T-helper 2 cell (primary cell): ENCODE data around the gene KRT2.

Source experiments
- DNase-seq, 5 experiments: peaks; one replicate each; pipeline versions ENCODE4 v3.0.0 to v3.0.0-alpha.2; 2012 to 2022
- total RNA-seq, 2 donors: gene quantifications; one replicate each; lab custom pipeline; 2026; lab: John Stamatoyannopoulos, UW

The KRT2 gene
- 0.62 to 1.1 reads per million in 2 donors for total RNA-seq

DNA sequence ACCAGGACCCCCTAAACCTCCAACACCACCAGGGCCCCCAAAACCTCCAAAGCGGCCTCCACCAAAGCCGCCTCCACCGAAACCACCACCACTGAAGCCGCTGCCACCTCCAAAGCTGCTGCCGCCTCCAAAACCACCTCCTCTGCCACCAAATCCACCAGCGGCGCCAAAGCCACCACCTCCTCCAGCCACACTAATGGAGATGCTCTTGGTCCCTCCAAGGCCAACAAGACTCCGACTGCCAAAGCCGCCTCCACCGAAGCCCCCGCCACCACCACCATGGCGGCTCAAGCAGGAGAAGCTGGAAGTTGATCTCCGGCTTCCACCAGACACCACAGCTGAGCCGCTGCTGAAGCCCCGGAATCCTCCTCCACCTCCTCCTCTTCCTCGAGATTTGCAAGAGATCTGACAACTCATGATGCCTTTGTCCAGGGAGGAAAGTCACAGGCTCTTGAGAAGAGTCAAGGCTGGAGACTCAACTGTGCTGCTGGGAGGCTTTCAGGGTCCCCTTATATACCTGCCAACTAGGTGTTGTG, at the start of gene KRT2:
KRT2 (minus strand) TSS at position 486 of the 536 bp plus-strand sequence; CDS start at position 417, 69 bp downstream.
- DNase-seq: no peak

DNA sequence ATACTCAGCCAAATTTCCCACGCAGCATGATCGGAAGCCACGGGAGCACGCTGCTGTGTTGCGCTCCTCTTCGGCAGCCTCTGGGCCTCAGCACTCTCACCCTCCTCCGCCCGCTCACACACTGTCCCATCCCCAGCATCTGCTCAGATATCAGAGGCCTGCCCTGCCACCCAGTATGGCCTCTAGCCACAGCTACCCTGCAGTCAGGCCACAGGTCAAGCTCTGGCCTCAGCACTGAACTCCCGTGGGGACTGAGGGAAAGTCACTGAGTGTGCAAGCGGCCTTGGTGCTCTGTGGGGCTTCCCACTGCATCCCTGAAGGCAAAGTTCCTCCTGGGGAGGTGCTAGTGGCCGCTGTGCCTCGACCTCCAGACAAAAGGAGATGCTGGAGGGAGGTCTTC, 49.3 kb upstream of the KRT2 start:
- no peak for DNase-seq

DNA sequence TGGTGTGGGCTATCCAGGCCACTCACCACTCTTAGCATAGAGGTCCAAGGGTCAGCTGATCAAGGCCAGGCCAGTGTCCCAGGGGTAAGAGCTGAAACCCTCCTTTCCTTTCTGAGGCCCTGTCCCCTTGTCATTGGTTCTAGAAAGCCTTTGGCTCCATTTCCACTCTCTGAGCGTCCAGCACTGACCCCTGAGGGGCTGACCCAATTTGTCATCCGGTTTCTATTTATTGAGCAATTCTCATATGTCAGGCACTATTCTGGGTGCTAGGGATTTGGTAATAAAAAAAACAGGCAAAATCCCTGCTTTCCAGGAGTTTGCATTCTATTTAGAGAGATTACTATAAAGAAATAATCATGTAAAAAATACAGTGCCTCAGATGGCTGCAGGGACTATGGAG, 47.9 kb upstream of the KRT2 start:
- DNase-seq: no peak

DNA sequence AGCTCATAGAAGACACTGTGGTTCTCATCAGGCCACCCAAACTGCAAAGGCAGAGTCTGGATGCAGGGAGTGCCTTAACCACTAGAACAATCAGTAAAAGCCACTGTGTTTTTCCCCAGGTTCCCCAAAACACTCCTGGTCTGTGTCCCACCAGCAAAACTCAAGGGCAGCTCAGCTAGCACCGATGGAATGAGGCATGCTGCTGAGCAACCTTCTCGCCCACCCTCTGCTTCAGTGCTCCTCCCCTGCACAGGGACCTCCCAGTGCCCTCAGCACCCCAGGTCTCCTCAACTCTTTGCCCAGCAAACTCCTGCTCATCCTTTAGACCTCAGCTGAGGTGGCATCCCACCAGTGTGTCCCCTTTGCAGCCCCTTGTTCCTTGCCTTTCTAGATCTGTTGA, 47.4 kb upstream of the KRT2 start:
- DNase-seq: no peak

DNA sequence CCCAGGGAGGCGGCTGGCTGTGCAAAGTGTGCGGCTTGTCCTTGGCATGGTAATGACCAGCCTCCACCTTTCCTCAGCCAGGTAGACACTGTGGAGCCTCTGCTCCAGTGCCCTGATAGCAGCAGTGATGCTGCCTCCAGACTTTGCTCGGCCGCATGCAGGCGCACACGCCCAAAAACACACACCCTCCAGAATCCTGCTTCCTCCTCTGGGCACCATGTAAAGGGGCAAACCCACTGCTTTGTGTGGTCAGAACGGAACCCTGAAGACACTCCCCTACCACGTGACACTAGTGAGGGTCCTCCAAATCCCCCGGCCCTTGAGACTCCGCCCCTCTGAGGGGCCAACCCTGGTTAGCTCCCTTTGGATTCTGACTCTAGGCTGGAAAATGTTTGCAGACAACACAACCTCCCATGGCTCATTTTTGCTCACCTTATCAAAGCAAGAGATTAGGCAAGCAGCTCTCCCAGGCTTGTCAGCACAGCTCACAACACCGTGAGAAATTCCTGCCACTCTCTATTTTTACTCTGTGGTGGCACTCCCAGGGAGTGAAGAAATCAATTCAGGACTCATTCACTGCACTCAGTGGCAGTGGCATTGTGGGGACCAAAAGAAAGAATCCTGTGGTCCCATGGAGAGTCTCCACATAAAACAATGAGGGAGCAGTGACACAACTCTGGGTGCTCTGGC, 46.8 kb upstream of the KRT2 start:
- no peak for DNase-seq

DNA sequence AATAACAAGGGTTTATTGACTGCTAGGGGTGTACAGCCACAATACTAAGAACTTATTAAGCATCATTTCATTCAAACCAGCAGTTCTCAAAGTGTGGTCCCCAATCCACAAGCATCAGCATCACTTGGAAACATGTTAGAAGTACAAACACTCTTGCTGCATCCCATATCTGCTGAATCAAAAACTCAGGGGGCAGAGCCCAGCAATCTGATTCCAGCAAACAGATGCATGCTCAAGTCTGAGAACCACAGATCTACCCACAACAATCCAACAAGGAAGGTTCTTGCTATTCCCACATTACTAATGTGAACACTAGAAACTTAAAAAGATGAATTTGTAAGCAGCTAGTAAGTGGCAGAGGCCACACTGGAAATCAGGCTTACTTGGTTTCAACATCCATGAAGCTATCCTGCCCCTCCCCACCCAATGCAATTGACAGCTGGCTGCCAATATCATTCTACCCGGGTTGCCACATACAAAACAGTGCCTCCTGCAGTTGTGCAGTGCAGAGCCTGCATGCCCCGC, 45.1 kb upstream of the KRT2 start:
- no peak for DNase-seq

DNA sequence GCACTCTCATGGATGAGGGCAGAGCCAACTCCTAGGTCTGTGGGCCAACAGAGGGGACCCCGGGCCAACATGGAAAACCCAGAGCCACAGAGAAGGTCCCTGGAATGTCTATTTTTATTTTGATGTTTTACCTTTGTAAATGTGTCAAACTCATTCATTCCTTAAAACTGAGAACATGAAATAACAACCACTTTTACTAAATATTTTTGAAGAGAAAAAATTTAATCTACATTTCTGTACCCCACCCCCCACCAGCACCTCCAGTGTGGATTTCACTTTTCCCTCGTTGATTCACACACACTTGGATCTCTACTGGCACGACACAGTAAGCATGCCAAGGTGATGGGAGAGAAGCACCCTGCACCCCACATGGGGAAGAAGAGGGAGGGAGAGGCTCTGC, 44.6 kb upstream of the KRT2 start:
- no peak for DNase-seq

DNA sequence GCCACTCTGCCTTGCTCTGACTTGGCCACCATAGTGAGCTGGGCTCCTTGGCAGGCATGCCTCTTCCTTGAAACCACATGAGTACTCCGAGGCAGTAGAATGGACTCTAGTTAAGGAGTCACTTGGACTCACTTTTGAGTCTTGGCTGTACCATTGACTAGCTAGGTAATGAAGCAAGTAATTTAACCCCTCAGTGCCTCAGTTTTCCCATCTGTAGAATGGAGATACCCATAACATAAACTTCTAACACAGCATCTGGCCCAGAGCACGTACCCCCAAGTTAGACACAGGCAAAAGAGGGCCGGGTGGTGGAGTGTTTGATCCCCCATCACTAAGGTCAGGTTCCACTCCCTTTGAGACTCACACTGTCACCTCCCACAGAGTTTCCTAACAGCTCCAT, 43.0 kb upstream of the KRT2 start:
- DNase-seq: no peak

DNA sequence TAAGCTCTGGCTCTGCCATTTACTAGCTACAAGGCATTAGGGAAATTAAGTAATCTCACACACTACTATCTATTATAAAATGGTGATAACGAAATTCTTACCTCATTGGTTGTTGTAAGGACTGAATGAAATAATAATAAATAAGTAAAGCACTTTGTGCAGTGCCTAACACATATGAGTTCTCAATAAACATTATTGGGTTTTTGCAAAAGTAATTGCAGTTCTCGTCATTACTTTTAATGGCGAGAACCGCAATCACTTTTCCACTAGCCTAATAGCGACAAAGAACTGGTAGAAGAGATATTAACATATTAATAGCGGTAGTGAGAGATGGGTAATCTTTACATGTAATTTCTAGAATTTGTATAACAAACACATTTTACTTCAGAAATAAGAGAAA, 42.1 kb upstream of the KRT2 start:
- no peak for DNase-seq

DNA sequence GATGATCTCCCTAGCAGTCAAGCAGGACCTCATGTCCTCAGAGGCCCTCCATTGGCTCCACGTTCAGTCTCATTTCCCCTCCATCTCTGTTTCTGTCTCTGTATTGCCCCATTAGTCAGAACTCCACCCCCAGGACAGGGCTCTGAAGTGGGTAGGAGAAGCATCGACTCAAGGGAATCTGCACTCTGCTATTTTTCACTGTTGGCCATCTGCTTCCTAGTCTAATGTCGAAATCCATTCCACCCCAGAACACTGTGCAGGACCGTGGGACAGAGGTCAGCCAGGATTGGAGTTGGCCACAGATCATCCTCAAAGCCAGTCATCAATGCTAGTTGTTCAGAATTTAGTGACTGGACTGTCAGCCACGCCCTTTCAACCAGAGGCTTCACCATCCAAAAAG, 41.2 kb upstream of the KRT2 start:
- DNase-seq: no peak

DNA sequence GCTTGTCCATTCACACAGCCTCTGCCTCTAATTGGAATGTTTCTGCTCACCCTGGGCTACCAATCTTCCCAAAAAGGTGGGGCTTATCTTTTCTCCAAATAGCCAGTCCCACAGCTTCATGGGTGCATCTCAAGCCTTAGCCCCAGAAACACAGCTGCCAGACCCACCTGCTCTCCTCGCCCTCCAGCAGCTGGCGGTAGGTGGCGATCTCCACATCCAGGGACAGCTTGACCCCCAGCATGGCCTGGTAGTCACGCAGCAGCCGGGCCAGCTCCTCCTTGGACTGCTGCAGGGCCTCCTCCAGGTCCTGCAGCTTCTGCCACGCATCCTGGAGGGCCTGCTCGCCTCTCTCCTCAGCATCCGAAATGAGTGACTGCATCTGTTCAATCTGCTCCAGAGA, 40.2 kb upstream of the KRT2 start:
- DNase-seq: no peak

DNA sequence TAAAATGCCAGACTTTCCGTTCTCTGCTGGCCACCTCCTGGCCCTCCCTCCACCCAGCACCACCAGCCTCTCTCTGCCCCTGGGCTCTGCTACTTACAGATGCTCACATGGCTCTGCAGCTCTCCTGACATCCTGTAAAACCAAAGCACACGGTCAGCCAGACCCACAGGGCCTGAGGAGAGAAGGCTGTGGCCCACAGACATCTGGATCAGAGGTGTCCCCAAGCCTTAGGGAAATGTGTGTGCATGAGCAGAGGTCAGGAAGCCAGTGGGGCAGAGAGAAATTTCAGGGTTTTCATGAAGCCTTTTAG, 39.8 kb upstream of the KRT2 start:
- no peak for DNase-seq

DNA sequence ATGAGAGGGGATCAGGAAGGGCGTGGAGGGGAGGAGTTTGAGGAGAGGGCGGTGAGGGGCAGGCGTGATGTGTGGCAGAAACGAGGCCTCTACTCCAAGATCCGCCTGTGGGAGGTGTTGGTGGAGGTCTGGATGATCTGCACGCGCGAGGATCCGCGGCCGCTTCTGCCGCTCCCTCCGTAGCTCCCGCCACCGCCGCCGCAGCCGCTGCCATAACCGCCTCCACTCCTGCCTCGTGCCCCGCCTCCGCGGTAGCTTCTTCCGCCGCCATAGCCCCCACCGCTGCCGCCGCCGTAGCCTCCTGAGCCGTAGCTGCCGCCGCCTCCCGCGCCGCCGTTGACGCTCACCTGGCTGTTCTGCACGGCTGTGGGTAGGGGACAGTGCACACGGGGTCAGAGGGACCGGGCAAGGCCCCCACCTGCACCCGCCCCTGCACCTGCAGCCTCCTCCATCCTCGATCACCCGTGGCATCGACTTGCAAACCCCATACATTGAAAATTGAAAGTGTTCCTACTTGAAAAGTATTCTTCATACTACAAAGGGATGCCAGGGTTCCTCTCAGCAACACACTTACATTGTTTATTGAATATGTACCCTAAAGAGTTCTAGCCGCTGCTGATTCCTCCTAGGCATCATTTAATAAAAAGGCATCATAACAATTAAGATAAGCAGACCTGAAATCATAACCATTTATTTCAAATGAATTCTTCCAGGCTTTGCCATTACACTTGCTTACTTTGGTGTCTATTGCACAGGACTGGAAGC, 39.2 kb upstream of the KRT2 start:
- DNase-seq: peak; percentile 21 to 63 (median 46)

DNA sequence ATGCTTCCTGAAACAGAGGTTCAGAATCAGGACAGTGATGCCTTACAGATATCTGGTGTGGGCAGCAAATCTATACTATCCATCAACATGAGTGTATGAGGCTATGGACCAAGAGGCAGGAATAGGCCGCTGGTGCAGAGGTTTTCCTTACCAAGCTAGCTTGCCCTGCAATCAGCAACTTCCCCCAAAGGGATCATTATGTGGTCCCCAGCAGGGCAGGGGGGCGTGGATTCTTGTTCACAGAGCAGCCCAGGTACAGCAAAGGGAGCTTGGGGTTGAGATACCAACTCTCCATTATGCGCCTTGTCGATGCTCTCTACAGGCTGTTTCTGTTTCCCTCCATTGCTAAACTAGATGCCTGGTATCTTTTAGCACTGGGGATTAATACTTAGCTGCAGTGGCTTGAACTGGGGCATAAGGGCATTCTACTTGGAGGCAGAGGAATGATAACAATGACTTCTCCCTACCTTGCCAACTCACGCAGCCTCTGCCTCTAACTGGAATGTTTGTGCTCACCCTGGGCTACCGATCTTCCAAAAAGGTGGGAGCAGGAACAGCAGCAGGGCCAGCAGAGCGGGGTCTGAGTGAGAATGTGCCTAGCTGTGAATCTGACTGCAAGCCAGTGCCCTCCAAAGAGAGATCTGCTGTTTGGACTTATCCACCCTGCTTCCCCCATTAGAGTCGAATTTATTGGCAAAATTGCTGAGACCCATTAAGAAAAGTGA, 38.5 kb upstream of the KRT2 start:
- DNase-seq: no peak

DNA sequence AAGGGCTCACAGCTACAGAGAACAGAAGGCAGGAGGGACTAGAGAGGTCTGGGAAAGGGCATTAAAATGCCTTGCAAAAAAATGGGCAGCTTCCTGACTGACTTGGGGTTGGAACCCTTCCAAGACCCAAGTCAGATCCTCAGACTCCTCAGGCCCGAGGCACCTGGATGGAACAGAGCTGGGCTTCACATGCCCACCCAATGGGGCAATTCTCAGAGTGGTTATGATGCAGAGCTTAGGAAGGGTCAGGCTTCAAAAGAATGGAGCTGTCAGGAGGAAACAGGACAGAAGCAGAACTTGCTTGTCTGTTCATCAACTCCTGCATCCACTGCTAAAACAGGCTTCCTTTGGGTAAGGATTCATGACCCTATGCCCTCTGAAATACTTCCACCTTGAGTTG, 37.9 kb upstream of the KRT2 start:
- no peak for DNase-seq

DNA sequence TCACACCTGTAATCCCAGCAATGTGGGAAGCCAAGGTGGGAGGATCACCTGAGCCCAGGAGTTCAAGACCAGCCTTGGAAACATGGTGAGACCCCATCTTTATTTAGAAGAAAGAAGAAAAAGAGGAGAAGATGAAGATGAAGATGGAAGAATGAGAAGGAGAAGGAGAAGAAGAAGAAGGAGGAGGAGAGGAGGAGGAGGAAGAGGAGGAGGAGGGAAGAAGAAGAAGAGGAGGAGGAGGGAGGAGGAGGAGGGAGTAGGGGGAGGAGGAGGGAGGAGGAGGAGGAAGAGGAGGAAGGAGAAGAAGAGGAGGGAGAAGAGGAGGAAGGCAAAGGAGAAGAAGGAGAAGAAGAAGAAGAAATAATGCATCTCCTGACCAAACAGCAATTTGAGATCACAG, 37.2 kb upstream of the KRT2 start:
- DNase-seq: no peak

DNA sequence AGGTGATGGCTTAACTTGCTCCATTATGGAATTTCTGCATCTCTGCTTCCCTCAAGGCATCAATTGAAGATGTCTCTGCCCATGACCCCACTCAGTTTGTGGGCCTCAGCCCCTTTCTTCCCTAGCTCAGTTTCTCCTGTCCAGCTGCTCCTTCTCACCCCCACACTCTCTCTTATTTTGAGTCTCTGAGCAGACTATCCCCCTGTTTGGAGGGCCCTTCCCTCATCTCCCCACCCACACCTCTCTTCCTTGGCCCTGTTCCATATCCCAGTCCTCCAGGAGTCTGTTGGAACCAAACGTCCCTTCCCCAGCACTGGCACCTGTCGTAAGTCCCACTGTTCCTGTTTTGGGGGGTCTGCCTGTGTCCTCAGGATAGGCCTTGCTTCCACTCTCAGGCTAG, 36.5 kb upstream of the KRT2 start:
- DNase-seq: no peak

DNA sequence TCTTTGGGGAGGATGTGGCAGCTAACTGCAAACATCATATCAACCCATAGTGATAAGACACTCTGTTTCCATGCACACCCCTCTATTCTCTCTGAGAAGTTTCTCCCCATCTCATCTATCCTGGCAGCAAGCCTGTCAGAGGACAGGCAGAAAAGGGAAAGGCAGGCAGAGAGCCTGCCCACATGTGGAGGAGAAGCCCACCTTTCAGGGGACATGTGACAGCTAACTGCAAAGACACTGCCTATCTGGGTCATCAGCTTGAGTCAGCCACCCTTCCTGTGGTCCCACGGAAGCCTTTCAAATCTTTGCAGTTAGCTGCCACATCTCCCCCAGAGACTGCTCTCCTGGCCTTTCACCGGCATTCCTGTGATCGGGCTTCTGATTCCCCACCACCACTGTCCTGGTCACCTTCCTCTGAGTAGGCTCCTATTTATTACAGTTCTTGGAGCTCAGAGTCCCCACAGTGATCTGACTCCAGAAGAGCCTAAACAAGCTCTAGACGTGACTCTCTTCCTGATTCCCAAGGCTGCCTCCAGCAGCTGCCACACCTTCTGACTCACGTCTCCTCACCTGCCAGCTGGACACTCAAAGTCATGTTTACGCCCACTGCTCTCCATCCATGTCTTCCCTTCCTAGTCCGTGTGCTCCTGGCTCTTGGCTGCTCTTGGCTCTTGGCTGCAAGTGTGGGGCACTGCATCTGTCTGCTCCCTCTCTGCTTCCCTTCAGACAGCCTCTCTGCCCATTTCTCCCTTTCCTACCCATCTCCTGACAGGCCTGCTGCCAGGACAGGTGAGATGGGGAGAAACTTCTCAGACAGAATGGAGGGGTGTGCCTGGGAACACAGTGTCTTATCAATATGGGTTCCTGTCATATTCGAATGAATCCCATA, 35.7 kb upstream of the KRT2 start:
- peak in 1 of 5 experiments; percentile 32 for DNase-seq

DNA sequence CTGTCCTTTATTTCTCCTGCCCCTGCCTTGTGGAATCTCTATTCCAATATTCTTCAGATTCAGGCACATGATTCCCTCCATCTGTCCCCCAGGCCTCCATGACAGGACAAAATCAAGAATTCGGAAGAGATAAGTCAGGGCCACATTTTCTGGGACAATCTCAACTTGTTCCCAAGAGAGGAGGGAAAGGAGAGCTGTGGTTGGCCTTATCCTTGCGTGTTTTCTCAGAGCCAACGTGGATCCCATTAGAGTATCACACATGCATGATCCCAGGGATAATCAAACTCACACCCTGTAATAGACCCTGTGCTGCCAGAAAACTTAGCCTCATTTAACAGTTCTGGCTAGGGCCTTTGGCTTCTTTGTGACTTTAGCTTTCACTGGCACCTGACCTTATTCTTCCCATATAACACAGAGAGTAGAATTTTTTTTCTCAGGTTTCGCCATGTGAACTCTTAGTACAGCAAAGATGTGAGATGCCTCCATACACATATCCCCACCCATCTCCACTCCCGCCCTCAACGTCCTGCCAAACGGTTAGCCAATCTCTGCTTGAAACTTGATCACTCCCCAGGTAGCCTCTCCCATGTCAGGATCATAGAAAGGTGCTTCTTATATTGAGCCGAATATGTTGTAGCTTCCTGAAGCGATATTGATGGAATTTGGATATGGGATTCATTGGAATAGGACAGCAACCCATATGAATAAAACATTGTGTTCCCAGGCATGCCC, 34.9 kb upstream of the KRT2 start:
- DNase-seq: no peak

DNA sequence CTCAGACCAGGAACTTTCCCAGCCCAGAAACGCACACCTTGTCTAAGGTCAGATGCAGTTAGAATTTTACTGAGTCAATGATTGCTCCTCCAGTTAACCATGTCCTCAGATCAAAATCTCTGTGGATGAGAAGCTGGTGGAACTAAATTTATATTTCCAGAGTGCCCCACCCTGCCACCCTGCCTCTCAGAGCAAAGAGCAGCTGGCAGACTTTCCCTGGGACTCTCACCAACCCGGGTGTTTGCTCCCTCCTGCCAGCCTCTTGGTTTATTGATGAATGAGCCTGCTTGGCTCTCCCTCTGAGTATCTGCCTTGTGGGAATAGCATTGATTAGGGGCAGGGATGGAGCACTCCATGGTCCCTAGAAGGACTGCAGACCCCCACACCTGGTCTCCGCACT, 34.1 kb upstream of the KRT2 start:
- DNase-seq: no peak

DNA sequence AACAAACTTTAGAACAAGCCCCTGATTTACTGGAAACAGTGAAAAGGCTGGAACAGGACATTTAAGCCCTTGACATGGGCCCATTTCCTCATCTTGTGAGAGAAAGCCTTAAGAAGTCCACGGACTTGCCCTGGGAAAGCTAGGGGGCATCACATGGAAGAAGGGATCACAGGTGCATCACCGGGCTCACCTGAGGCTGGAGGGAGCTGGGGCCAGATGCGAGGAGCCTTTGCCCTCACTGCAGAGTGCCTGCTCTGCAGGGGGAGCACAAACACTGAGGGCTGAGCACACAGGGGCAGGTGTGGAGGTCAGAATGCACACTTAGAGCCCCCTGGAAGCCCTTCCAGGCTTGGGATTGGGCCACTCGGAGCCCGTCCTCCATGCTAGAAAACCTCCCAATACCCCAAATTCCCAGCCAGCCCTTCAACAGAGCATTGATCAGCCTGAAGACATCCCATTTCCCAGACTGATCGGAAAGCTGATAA, 33.4 kb upstream of the KRT2 start:
- no peak for DNase-seq

DNA sequence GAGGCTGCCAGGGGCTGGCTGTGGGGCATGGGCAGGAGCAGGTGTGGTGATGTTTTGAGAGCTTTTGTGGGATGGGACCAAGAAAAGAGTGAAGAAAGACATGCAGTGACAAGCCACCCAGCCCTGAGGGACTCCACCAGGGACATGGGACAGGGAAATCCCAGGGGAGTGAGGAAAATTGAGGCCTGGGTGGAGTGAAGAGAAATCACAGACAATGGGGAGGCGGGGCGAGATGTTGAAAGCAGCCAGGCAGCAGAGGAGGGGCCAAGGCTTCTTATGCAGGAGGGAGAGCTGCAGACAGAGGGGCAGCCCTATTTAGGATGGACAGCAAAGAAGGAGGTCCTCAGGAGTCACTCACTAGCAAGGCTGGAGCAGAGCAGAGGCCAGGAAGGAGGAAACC, 32.4 kb upstream of the KRT2 start:
- DNase-seq: no peak
